ENCODE results near the gene CCDC18.

DNA sequence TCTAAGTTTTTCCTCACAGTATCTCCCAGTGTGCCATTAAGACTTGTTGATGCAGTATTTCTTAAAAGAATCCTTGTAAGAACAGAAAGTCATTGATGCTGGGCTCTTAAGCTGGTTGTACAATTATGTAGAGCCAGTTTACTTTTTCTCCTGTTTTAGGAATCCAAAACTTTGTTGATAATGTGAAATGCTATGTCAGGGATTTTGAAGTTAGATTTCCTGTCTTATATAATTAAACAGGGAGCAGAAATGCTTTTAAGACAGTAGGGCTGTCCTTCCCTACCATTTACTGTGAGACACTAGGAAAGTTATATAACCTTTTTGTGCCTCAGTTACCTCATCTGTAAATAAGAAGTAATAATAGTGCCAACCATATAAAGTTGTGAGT lies 26.0 kb downstream of the CCDC18 start:
- no peak for TF ChIP-seq CTCF (IDR thresholded peaks at IDR 0.05; ENCODE audit: low read depth, low read length)
- TF ChIP-seq EZH2phosphoT487 (IDR thresholded peaks at IDR 0.05; ENCODE audit: low read depth): no peak
